ENCODE results near the gene DNAI1.
"Not testable (repeated sequence)": the region's sequence is repeated elsewhere in the genome, so short reads cannot be mapped to it uniquely, and the experiment has no call there.

Gene DNAI1

GRCh38 chr9:34512131-34513078, 53.8 kb downstream of the DNAI1 start:
- no peak for DNase-seq (ENCODE audit: low read depth in 3 of 3, low spot score in 1 of 3)

GRCh38 chr9:34513567-34514214, 55.1 kb downstream of the DNAI1 start:
- DNase-seq (ENCODE audit: low read depth in 3 of 3, low spot score in 1 of 3), result no peak

- no peak for DNase-seq (ENCODE audit: low read depth in 3 of 3, low spot score in 1 of 3)
Observed at GRCh38 chr9:34514401-34514800, 55.8 kb downstream of the DNAI1 start.

GRCh38 chr9:34514816-34515215, 56.2 kb downstream of the DNAI1 start:
- no peak for DNase-seq (ENCODE audit: low read depth in 3 of 3, low spot score in 1 of 3)

- no peak for DNase-seq (ENCODE audit: low read depth in 3 of 3, low spot score in 1 of 3)
Observed at GRCh38 chr9:34515959-34516358, 57.4 kb downstream of the DNAI1 start.

- DNase-seq (ENCODE audit: low read depth in 3 of 3, low spot score in 1 of 3), result no peak
Observed at GRCh38 chr9:34517185-34517584, 58.6 kb downstream of the DNAI1 start.

GRCh38 chr9:34518110-34518616, 59.6 kb downstream of the DNAI1 start:
- no peak for DNase-seq (ENCODE audit: low read depth in 3 of 3, low spot score in 1 of 3)

GRCh38 chr9:34518896-34519295, 60.3 kb downstream of the DNAI1 start:
- no peak for DNase-seq (ENCODE audit: low read depth in 3 of 3, low spot score in 1 of 3)

GRCh38 chr9:34519321-34520020, 60.9 kb downstream of the DNAI1 start:
- no peak for DNase-seq (ENCODE audit: low read depth in 3 of 3, low spot score in 1 of 3)

- DNase-seq (ENCODE audit: low read depth in 3 of 3, low spot score in 1 of 3), result no peak
Observed at GRCh38 chr9:34520096-34520495, 61.5 kb downstream of the DNAI1 start.

- no peak for DNase-seq (ENCODE audit: low read depth in 3 of 3, low spot score in 1 of 3)
Observed at GRCh38 chr9:34520505-34521385, 62.1 kb downstream of the DNAI1 start.

GRCh38 chr9:34521406-34522045, 62.9 kb downstream of the DNAI1 start:
- DNase-seq (ENCODE audit: low read depth in 3 of 3, low spot score in 1 of 3), result no peak

GRCh38 chr9:34522091-34522887, 63.7 kb downstream of the DNAI1 start:
- no peak for DNase-seq (ENCODE audit: low read depth in 3 of 3, low spot score in 1 of 3)

- DNase-seq (ENCODE audit: low read depth in 3 of 3, low spot score in 1 of 3), result peak; percentile 64 to 91 (median 82)
Observed at GRCh38 chr9:34522971-34523797, 64.6 kb downstream of the DNAI1 start, which contains the start of gene ENHO. ENHO (minus strand) TSS chr9:34522990; CDS start chr9:34521695, 1,295 bp downstream.

GRCh38 chr9:34524349-34524748, 65.7 kb downstream of the DNAI1 start:
- DNase-seq (ENCODE audit: low read depth in 3 of 3, low spot score in 1 of 3), result no peak

- no peak for DNase-seq (ENCODE audit: low read depth in 3 of 3, low spot score in 1 of 3)
Observed at GRCh38 chr9:34526026-34526425, 67.4 kb downstream of the DNAI1 start.

- not testable (repeated sequence) for DNase-seq (ENCODE audit: low read depth in 3 of 3, low spot score in 1 of 3)
Observed at GRCh38 chr9:34532041-34532440, 73.4 kb downstream of the DNAI1 start.

GRCh38 chr9:34536685-34537084, 78.1 kb downstream of the DNAI1 start:
- no peak for DNase-seq (ENCODE audit: low read depth in 3 of 3, low spot score in 1 of 3)
